A673 (cell line): ENCODE results near the gene RIBC2.

Experiments
- CTCF ChIP-seq: fragments of 300-800, 200-600 bp; sonication (generic); conservative IDR thresholded peaks from 2 replicates; pipeline ENCODE4 v1.5.1; 2017; ENCODE audit warnings: low read depth, mild to moderate bottlenecking, antibody characterized with exemption, low read length, moderate library complexity, mixed read lengths
- EZH2 ChIP-seq: fragments of 200-600 bp; sonication (generic); IDR thresholded peaks from 2 replicates; pipeline ENCODE4 v1.6.1; 2017; ENCODE audit warnings: borderline replicate concordance, low read depth, mild to moderate bottlenecking, mixed read lengths, antibody characterized with exemption, low read length; ENCODE audit not compliant: poor library complexity, severe bottlenecking

DNA sequence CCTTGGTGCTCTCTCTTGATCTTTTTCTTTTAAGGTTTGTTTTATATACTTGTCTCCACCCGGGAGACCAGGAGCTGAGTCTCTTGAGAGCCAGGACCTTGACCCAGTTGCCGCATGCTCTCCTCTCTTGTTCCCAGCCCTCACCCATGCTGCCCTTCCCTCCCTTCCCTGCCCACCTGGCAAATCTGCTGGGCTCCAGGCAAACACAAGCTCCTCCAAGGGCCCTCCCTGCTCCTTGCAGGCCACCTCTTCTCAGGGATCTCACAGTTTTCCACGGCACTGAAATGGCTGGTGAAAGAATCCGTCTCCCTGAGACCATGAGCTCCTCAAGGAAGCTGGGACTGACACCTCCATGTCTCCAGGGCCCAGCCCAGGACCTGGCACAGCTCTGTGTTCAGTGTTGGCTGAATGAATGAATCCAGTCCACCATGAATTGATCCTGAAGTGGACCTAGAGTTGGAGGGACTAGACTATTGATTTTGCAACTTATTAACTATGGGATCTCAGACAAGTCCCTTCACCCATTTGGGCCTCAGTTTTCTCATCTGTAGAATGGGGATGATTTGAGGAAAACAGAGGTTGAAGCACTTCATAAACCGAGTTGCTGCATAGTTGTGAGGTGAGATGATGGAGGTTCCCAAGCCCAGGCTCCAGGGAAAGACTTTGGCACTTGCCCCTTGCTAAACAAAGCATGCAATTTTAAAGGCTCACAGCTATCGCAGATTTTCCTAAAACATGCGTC, 64.0 kb downstream of the RIBC2 start:
- TF ChIP-seq CTCF (no peak), EZH2 (no peak)
